Panc1 (cell line): ENCODE measurements around the gene ADAM22. TPM values are rescaled to one million over a fixed set of nuclear protein-coding genes. Genes with fewer than 3 reads are reported as not detected.

ENCODE experiments used
- ATAC-seq: fragments of 200-7000 bp; cut with Tn5 transposase; 2 replicates; pipeline ENCODE4 v1.9.1; 2020; ENCODE audit warnings: mild to moderate bottlenecking, moderate library complexity
- BruUV-seq: library from RNA; stranded (reverse); fragments of 400-500 nt; replicated peaks from 2 replicates; lab custom pipeline; 2021; lab: Mats Ljungman, UMichigan
- CTCF ChIA-PET: fragments of 300-600 bp; sonication (Branson Sonifier 250); formaldehyde crosslinking; loops from one replicate; lab custom pipeline; 2022; ENCODE audit warnings: antibody characterized with exemption; lab: Charles Lee
- POLR2A ChIA-PET: fragments of 300-600 bp; sonication (Branson Sonifier 250); formaldehyde crosslinking; loops from one replicate; lab custom pipeline; 2022; ENCODE audit warnings: antibody characterized with exemption; lab: Charles Lee
- DNase-seq: peaks from one replicate; pipeline ENCODE4 v3.0.0-alpha.2; 2010; ENCODE audit warnings: low read depth, low spot score
- H3K27ac ChIP-seq: 2 replicates; pipeline ENCODE4 v1.5.1; 2011; ENCODE audit warnings: mild to moderate bottlenecking, low read length, inconsistent platforms
- H3K27me3 ChIP-seq: fragments of 200-500 bp; sonication (Bioruptor generic); 2 replicates; pipeline ENCODE4 v1.6.0; 2014; ENCODE audit warnings: low read length, inconsistent platforms; ENCODE audit not compliant: control insufficient read depth, insufficient read depth
- H3K36me3 ChIP-seq: fragments of 200-500 bp; sonication (Bioruptor generic); 2 replicates; pipeline ENCODE4 v1.5.1; 2014; ENCODE audit warnings: inconsistent platforms, mild to moderate bottlenecking, low read length, moderate library complexity; ENCODE audit not compliant: control insufficient read depth, insufficient read depth
- H3K4me1 ChIP-seq: 2 replicates; pipeline ENCODE4 v1.5.1; 2011; ENCODE audit warnings: inconsistent platforms, mild to moderate bottlenecking, low read length, moderate library complexity; ENCODE audit not compliant: control insufficient read depth, insufficient read depth
- H3K4me3 ChIP-seq, 2 experiments: 2 replicates each; pipeline ENCODE4 v1.5.1; 2011 to 2012; ENCODE audit warnings: low read depth in 2 of 2, low read length in 2 of 2, mild to moderate bottlenecking in 2 of 2, inconsistent platforms in 1 of 2, moderate library complexity in 1 of 2
- H3K9me3 ChIP-seq: fragments of 200-500 bp; sonication (Bioruptor generic); 2 replicates; pipeline ENCODE4 v1.5.1; 2014; ENCODE audit warnings: low read depth, mild to moderate bottlenecking, inconsistent platforms, low read length, moderate library complexity; ENCODE audit not compliant: control insufficient read depth, insufficient read depth
- CTCF ChIP-seq: fragments of 450-650 bp; IDR thresholded peaks from 2 replicates; pipeline ENCODE4 v1.5.1; 2017; ENCODE audit warnings: mild to moderate bottlenecking
- POLR2AphosphoS5 ChIP-seq: IDR thresholded peaks from 2 replicates; pipeline ENCODE4 v1.6.1; 2012; ENCODE audit warnings: mild to moderate bottlenecking, low read depth, low read length, moderate library complexity
- REST ChIP-seq, 2 experiments: IDR thresholded peaks; 2 replicates each; pipeline ENCODE4 v1.6.1; 2011 to 2012; ENCODE audit warnings: low read depth in 2 of 2, control low read depth in 1 of 2, low read length in 1 of 2, mild to moderate bottlenecking in 1 of 2, moderate library complexity in 1 of 2; ENCODE audit not compliant: insufficient read depth in 1 of 2
- SIN3A ChIP-seq: IDR thresholded peaks from 2 replicates; pipeline ENCODE4 v1.6.1; 2012; ENCODE audit warnings: low read depth, mild to moderate bottlenecking, low read length, moderate library complexity, borderline replicate concordance; ENCODE audit not compliant: insufficient read depth
- TCF7L2 ChIP-seq: IDR thresholded peaks from 2 replicates; pipeline ENCODE4 v1.6.1; 2011; ENCODE audit warnings: mild to moderate bottlenecking, low read depth, low read length, inconsistent platforms
- in situ Hi-C: cut with HindIII; loops from 2 replicates; pipeline ENCODE4 v1.10.0; 2016; ENCODE audit warnings: low sequenced_read_pairs, low pct_unique_long_range_greater_than_20kb
- intact Hi-C: fragments of 100-400 bp; cut with micrococcal nuclease; formaldehyde crosslinking; loops from one replicate; pipeline ENCODE4 v1.10.0; 2022; ENCODE audit not compliant: unreplicated experiment
- total RNA-seq: library from RNA; stranded (reverse); gene quantifications from one replicate; pipeline ENCODE4 v1.2.1, GENCODE V29; 2021; ENCODE audit not compliant: unreplicated experiment

Gene ADAM22
- total RNA-seq, 1 experiment from 2014 or later, result 4.2 TPM

- intact Hi-C loops, result no loop called here
- DNase-seq (no peak), ATAC-seq (no peak)
- Histone ChIP-seq H3K4me1 (no peaks in the 10 kb centered on the region), H3K36me3 (no peaks in the 10 kb centered on the region), H3K4me3 (no peak overlapping the region), H3K9me3 (no peaks in the 10 kb centered on the region), H3K27ac (no peak overlapping the region), H3K27me3 (no peaks in the 10 kb centered on the region)
- BruUV-seq, result no TSS peak
- POLR2A ChIA-PET, result interaction anchor here (0.6 kb wide), 1 partner anchor 512 kb away, joined by 7 read pairs; no protein-coding TSS in a partner anchor
- TF ChIP-seq POLR2AphosphoS5, result no peak
- no peak for TF ChIP-seq TCF7L2
- TF ChIP-seq CTCF, result no peak
- TF ChIP-seq REST (IDR thresholded peaks at IDR 0.05; ENCODE audit: insufficient read depth in 1 of 2, low read depth in 2 of 2, low read length in 1 of 2), result no peak
- TF ChIP-seq SIN3A, result no peak
- CTCF ChIA-PET, result no interaction called here
- in situ Hi-C loops, result no loop called here
These were observed 78.0 kb downstream of the ADAM22 start for GRCh38 chr7:88012086-88012485.

- BruUV-seq, result no TSS peak
- H3K9me3 ChIP-seq, result no peaks in the 10 kb centered on the region
- no peaks in the 10 kb centered on the region for H3K27me3 ChIP-seq
- H3K27ac ChIP-seq, result no peak overlapping the region
- no peaks in the 10 kb centered on the region for H3K36me3 ChIP-seq
- DNase-seq, result no peak
- POLR2A ChIA-PET, result no interaction called here
- in situ Hi-C loops, result no loop called here
- TF ChIP-seq TCF7L2, result no peak
- no peak for TF ChIP-seq POLR2AphosphoS5
- TF ChIP-seq SIN3A, result no peak
- TF ChIP-seq CTCF, result no peak
- TF ChIP-seq REST (IDR thresholded peaks at IDR 0.05; ENCODE audit: insufficient read depth in 1 of 2, low read depth in 2 of 2, low read length in 1 of 2), result no peak
- no peak overlapping the region for H3K4me3 ChIP-seq
- intact Hi-C loops, result no loop called here
- ATAC-seq, result no peak
- CTCF ChIA-PET, result no interaction called here
- no peaks in the 10 kb centered on the region for H3K4me1 ChIP-seq
These were observed 79.9 kb downstream of the ADAM22 start for GRCh38 chr7:88013981-88014380.
